Right kidney (tissue), 9 donors: ENCODE data around the gene HM13.
"Not testable (repeated sequence)": the region's sequence is repeated elsewhere in the genome, so short reads cannot be mapped to it uniquely, and the experiment has no call there.

Experiments used
- DNase-seq: peaks from one replicate; pipeline ENCODE4 v3.0.0-alpha.2; 2016
- long read RNA-seq, 8 donors: transcript quantifications; one replicate each; lab custom pipeline, GENCODE V29; 2026

The HM13 gene, protein sequence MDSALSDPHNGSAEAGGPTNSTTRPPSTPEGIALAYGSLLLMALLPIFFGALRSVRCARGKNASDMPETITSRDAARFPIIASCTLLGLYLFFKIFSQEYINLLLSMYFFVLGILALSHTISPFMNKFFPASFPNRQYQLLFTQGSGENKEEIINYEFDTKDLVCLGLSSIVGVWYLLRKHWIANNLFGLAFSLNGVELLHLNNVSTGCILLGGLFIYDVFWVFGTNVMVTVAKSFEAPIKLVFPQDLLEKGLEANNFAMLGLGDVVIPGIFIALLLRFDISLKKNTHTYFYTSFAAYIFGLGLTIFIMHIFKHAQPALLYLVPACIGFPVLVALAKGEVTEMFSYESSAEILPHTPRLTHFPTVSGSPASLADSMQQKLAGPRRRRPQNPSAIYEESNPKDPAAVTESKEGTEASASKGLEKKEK
- long read RNA-seq, donor 1, transcript HM13-221 (2 exons, 372 nt): minor isoform, 6 of 110 reads
- long read RNA-seq, donor 1, transcript HM13-202 (12 exons, 1,606 nt): major isoform, 27 of 110 reads
- long read RNA-seq, donor 1, transcript HM13-224 (3 exons, 3,932 nt): minor isoform, 8 of 110 reads
- long read RNA-seq, donor 1, partial matches to known transcripts: 66 of 110 reads
- long read RNA-seq, donor 1, other reads (novel, unspliced or antisense): 0 of 110 reads
- long read RNA-seq, donor 2, transcript HM13-202 (12 exons, 1,606 nt): major isoform, 14 of 43 reads
- long read RNA-seq, donor 2, partial matches to known transcripts: 25 of 43 reads
- long read RNA-seq, donor 2, other reads (novel, unspliced or antisense): 0 of 43 reads
- long read RNA-seq, donor 3, transcript HM13-202 (12 exons, 1,606 nt): major isoform, 17 of 42 reads
- long read RNA-seq, donor 3, partial matches to known transcripts: 23 of 42 reads
- long read RNA-seq, donor 3, other reads (novel, unspliced or antisense): 0 of 42 reads
- long read RNA-seq, donor 4, transcript HM13-221 (2 exons, 372 nt): minor isoform, 5 of 81 reads
- long read RNA-seq, donor 4, transcript HM13-224 (3 exons, 3,932 nt): minor isoform, 6 of 81 reads
- long read RNA-seq, donor 4, transcript HM13-202 (12 exons, 1,606 nt): major isoform, 22 of 81 reads
- long read RNA-seq, donor 4, partial matches to known transcripts: 46 of 81 reads
- long read RNA-seq, donor 4, other reads (novel, unspliced or antisense): 0 of 81 reads
- long read RNA-seq, donor 5, transcript HM13-224 (3 exons, 3,932 nt): minor isoform, 6 of 109 reads
- long read RNA-seq, donor 5, transcript HM13-202 (12 exons, 1,606 nt): major isoform, 49 of 109 reads
- long read RNA-seq, donor 5, partial matches to known transcripts: 45 of 109 reads
- long read RNA-seq, donor 5, other reads (novel, unspliced or antisense): 5 of 109 reads
- long read RNA-seq, donor 6, transcript HM13-202 (12 exons, 1,606 nt): major isoform, 25 of 97 reads
- long read RNA-seq, donor 6, transcript HM13-224 (3 exons, 3,932 nt): minor isoform, 8 of 97 reads
- long read RNA-seq, donor 6, partial matches to known transcripts: 62 of 97 reads
- long read RNA-seq, donor 6, other reads (novel, unspliced or antisense): 0 of 97 reads
- long read RNA-seq, donor 7, transcript HM13-224 (3 exons, 3,932 nt): minor isoform, 18 of 186 reads
- long read RNA-seq, donor 7, transcript HM13-221 (2 exons, 372 nt): minor isoform, 5 of 186 reads
- long read RNA-seq, donor 7, transcript HM13-202 (12 exons, 1,606 nt): major isoform, 19 of 186 reads
- long read RNA-seq, donor 7, partial matches to known transcripts: 144 of 186 reads
- long read RNA-seq, donor 7, other reads (novel, unspliced or antisense): 0 of 186 reads
- long read RNA-seq, donor 8, transcript HM13-202 (12 exons, 1,606 nt): major isoform, 30 of 91 reads
- long read RNA-seq, donor 8, partial matches to known transcripts: 58 of 91 reads
- long read RNA-seq, donor 8, other reads (novel, unspliced or antisense): 0 of 91 reads

DNA sequence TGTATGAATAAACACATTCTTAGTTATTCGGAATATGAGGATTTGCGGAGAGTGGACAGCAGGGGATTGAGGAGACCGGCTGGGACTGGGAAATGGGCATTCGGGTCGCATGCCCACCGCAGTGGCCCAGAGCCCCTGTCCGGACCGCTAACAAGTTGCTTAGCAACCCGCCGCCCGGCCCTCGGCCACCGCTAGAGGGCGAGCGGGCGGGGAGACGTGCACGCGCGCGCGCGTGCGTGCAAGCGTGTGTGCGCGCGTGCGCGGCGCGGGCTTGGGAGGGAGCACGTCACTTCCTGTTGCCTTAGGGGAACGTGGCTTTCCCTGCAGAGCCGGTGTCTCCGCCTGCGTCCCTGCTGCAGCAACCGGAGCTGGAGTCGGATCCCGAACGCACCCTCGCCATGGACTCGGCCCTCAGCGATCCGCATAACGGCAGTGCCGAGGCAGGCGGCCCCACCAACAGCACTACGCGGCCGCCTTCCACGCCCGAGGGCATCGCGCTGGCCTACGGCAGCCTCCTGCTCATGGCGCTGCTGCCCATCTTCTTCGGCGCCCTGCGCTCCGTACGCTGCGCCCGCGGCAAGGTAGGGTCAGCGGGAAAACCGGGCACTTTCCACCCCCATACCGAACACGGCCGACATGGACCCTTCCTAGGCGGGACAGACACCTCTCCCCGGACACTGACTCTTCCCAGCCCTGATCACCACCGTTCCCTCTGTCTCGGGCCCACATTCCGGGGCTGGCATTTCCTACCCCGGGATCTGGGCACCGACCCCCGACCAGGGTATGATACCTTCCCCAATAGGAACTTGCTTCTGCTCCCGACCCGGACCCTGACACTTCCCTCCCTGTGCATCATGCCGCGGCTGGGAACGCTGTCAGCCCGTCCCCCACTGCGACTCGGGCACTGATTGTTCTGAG is at the start of gene HM13:
TSS of gene HM13 (plus strand) at position 289 of the 918 bp plus-strand sequence. CDS start at position 399, 110 bp downstream.
- peak; percentile 98 for DNase-seq

- not testable (repeated sequence) for DNase-seq
These were observed 43.3 kb upstream of the HM13 start for GRCh38 chr20:31470946-31471345.

GRCh38 chr20:31472395-31473330 is 41.6 kb upstream of the HM13 start:
- no peak for DNase-seq

DNA sequence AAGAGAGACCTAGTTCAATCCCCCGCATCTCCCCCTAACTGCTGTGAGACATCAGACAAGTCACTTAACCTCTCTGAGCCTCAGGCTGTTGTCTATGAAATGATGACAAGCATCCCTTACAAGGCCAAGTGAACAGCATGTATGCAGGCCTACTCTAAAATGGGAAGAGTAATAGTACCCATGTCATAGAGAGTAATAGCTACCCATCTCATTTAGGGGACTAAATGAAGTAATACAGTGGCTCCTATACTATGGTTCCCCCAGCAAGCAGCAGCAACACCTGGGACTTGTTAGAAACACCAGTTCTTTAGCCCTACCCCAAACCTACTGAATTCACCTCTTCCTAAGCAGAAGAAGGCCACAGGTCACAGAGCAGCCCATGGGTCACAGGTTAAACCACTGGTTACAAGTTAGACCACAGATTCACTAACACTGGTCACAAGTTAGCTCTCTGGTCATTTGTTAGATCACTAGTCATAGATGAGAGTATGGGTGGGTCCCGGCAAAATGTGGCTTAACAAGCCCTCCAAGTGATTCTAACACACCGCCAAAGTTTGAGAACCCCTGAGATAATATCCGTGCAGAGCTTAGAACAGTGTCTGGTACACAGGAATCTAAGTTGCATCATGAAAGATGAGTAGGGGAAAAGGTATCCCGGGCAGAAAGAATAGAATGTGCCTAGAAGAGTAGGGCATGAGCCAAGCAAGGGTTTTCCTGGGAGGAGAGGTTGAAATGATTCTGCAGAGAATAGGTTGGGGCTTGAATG is 40.7 kb upstream of the HM13 start:
- no peak for DNase-seq

GRCh38 chr20:31474097-31474436 is 40.2 kb upstream of the HM13 start:
- no peak for DNase-seq

GRCh38 chr20:31474758-31475427 is 39.3 kb upstream of the HM13 start, which contains the start of the genes DEFB124 and REM1:
DEFB124 (minus strand) TSS chr20:31475127; CDS start chr20:31473013, 2,114 bp downstream.
REM1 (plus strand) TSS chr20:31475288; CDS start chr20:31476446, 1,158 bp downstream.
- peak; percentile 10 for DNase-seq

DNA sequence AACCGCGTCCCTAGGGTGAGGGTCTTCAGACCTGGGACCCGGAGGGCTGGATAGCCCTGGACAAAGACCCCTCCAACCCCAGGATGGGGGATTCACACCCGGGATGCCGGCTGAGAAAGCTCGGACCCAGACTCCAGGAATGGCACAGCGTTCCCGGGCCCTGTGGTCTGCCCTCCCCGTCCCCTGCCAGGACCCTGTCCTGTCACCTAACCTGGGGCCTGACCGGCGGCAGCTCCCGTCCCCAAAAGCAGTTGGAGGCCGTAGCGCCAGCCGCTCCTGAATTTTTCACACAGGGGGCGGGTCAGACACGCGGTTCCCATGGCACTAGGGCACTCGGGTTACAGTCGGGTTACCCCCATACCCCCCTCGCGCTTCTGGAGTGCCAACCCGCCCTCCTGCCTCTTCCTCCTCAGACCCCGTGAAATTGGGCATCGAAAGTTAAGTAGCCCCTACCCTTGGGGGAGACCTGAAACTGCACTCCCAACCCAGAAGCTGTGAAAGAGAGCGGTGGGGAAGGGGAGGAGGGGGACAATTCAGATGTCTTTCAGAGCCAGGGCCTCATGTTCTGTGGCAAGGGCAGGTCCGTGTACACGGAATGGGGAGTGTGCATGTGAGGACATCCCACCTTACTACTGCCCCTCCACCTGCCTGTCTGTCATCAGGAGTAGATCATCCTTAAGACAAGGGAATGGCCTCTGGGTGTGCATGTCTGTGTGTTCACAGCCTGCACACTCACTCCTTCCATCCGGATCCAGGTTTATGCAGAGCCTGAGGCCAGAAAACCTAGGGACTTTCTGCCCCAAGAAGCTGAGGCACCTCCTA is 38.6 kb upstream of the HM13 start:
- DNase-seq: peak; percentile 35

- no peak for DNase-seq
These were observed 38.0 kb upstream of the HM13 start for GRCh38 chr20:31476294-31476585.

GRCh38 chr20:31476643-31477215 is 37.5 kb upstream of the HM13 start:
- no peak for DNase-seq

DNA sequence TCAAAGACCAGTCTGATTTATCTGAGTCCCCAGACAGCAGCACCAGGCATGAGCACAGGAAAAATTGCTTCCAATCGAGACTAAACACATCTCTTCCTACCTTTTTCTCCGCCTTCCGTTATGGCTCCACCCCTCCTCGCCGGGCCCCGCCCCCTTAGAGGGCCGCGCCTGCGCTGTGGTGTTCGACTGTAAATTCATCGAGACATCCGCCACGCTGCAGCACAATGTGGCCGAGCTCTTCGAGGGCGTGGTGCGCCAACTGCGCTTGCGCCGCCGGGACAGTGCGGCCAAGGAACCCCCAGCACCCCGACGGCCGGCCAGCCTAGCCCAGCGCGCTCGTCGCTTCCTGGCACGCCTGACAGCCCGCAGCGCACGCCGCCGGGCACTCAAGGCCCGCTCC is 30.2 kb upstream of the HM13 start:
- peak; percentile 22 for DNase-seq

- peak; percentile 50 for DNase-seq
These were observed 28.5 kb upstream of the HM13 start for GRCh38 chr20:31485450-31486339.

- DNase-seq: no peak
These were observed 26.1 kb upstream of the HM13 start for GRCh38 chr20:31488115-31488514.

DNA sequence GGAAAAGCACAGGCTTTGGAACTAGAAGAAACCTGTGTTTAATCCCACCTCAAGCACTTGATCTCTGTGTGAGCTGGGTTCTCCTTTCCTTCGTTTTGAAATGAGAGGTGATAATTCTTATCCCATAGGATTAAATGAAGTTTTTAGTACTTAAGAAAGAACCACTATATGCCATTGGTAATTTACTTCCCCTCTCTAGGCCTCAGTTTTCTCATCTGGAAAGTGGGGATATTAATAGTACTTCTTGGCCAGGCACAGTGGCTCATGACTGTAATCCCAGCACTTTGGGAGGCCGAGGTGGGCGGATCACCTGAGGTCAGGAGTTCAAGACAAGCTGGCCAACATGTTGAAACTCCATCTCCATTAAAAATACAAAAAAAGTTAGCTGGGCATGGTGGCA is 25.1 kb upstream of the HM13 start:
- no peak for DNase-seq

GRCh38 chr20:31490752-31491151 is 23.5 kb upstream of the HM13 start:
- DNase-seq: no peak

GRCh38 chr20:31494131-31494530 is 20.1 kb upstream of the HM13 start:
- DNase-seq: no peak
